Activated naive CD4-positive, alpha-beta T cell treated with anti-CD3 and anti-CD28 coated beads, Interleukin-2, amount 50 U/mL, for 16 hours (primary cell): Measurements from ENCODE around the gene FNDC5.

Experiments
- DNase-seq: peaks from one replicate; pipeline ENCODE4 v3.0.0-alpha.2; 2020

FNDC5 gene

DNA sequence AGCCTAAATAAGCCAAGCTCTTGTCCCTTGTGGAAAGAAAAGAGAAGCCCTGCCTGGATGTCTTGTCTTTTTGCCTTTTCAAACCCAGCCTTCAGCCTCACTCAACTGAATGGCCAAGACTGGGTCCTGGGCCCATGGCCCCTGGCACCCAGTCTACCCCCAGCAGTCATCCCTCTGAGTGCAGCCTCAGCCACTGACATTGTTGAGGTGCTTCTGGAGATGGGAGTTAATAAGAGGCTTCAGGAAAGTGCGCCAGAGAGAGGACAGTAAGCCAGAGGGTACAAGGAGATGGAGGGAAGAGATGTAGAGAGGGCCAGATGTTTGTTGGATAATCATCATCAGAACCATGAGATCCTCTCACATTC lies 6.8 kb downstream of the FNDC5 start:
- no peak for DNase-seq

DNA sequence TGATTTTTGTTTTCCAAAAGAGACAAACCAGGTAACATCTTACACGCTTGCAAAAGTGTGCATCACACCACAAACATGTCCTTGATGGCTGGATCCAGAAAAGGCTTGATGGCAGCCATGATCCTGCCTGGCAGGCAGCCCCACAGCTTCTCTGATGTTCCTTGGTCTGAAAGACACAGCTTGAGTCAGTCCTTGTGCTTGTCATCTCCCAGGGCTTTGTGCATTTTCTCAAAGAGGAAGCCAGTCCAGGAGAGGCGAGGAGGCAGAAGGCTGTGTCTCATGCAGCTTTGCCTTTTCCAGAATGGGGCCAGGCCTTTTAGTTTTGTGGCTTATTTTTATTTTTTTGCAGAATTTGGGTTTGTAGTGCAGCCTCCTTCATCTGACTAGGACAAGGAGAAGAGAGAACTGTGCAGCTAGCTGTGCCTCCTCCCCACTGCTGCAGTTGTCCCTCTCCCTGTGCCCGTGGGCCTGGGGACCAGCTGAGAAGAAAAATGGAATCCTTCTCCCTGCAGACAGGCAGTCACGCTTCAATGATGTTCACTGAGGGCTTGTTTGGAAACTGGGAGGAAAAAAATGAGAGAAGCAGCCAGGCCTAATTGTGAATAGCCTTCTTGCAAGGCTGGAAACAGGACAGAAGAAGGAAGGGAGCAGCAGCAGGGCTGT lies 7.4 kb downstream of the FNDC5 start:
- DNase-seq: no peak

DNA sequence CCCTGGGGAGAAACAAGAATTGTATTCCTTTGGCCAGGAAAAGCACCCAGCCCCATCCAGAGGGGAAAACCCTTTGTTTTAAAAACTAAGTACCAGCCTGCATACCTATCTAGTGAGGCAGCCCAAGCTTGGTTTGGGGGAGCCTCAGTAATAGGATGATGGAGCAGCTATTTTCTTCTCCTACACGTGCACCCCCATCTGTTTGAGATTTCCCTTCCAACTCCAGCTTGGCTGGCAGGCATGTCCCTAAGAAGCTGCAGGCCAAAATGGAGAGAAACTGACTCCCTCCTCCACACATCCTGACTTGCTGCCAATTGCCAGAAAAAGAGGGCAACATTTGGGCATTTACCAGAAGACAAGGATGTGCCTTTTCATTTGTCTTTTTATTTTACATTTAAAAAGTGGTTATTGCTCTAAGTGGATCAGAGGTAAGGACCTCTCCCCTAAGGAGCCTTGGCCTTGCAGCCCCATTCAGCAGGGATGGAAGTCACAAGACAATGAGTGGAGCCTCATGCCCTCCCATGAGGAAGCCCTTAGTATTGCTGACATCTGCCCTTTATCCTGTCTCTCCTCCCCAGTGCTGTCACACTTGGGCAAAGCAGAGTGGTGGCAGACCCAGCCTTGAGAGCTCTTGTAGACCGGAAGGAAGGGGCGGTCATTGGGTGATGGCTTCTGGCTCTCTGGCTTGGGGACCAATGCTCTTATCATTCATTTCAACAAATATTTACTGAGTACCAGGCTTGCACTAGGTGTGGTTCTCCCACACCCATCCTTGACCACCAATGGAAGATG lies 8.6 kb downstream of the FNDC5 start:
- no peak for DNase-seq

DNA sequence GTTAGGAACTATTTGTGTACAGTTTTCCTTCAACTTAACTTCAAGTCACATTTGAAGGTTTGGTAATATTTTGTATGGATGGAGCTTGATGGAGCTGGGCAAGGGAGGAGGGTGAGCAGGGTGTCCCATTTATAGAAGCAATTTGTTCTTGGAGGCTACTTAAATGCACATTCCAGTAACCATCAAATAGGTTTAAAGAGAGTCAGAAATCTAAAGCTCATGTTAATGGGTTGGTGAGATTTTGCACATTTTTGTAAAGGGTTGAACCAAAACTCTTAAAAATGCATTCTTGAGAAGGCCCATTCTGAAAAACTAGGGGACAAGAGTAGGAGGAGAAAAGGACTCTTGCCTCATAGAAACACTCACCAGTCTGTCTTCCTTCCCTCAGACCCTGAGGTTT lies 10.1 kb downstream of the FNDC5 start:
- no peak for DNase-seq

DNA sequence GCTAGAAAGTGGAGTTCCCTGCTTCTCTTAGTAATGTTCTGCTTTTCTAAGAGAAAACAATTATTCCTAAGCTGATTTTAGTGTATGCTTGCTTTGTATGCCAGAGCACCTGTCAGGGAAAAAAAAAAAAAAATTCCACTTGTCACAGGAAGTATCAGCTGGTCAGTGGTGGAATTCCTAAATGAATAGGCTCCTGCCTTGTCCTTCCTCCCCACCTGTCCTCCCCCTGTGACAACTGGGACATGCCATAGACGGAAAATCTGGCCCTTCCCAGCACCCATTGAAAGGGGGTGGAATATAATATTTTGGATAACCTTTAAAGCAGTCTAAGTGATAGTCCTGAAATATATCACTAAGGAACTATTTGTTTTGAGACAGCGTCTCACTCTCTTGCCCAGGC lies 10.8 kb downstream of the FNDC5 start:
- no peak for DNase-seq

DNA sequence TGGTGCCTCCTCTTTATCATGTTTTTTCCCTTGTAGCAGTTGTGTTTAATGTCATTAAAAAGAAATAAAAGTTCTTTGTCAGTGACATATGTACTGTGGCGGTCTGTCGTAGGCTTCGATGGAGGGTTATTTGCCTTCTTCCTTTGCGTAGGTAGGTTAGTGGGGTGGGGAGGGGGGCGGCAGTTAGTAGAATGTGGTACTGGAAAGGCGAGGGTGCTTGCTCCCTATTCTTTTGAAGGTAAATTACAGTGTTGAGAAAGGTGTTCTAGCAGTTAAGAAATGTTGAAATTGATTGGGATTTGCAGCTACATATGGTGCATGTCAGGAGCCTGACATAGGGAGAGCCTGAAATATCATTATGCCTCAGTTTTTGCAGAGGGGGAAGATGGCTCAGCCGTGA lies 11.9 kb downstream of the FNDC5 start:
- no peak for DNase-seq

DNA sequence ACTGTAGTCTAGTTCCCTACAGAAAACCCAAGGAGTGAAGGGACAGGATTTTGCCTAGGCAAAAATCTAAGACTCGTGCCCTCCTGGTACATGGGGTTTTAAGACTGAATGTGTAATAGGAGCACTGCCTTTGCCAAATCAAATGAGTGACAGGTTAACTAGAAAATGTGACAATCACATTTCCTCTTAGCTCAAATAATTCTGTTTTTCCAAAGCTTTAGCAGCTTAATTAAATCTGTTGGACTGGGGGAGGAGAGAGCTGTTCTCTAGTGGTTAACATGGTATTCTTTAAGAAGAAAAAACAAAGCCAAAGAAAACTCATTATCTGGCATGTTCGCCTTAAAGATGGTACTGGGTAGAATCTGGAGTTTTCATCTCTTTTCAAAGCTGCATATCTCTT lies 12.6 kb downstream of the FNDC5 start:
- DNase-seq: no peak

DNA sequence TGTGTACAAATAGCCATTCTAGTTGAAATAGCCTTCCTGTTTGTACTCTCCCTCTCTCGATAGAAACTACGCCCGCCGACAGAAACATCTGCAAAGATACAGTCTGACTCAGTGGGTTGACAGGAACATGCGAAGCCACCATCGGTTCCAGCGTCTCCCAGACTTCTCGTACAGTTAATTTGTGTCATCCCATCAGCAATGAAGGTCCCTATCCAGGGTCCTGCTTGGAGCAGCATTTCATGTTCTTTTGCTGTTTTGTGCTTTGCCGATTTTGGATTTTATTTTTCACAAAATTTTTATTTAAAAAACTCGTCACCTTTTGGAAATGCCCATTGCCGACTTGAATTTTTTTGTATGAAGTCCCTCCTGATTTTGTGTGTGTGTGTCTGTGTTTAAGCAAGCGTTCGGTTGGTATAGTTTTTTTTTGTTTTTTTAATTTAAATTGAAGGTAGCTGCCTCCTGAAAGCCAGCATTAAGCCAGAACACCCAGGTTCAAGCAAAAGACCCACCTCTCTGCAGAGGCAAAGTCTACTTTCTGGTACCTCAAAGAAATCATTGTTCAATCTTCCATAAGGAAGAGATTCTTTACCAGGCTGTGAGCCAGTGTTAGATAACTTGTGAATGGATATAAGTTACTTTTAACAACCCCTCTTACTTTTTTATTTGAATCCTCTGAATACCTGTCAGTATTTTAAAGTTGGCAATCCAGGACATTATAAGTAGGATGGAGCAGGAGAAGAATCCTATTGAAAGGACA lies 14.7 kb downstream of the FNDC5 start:
- DNase-seq: no peak

DNA sequence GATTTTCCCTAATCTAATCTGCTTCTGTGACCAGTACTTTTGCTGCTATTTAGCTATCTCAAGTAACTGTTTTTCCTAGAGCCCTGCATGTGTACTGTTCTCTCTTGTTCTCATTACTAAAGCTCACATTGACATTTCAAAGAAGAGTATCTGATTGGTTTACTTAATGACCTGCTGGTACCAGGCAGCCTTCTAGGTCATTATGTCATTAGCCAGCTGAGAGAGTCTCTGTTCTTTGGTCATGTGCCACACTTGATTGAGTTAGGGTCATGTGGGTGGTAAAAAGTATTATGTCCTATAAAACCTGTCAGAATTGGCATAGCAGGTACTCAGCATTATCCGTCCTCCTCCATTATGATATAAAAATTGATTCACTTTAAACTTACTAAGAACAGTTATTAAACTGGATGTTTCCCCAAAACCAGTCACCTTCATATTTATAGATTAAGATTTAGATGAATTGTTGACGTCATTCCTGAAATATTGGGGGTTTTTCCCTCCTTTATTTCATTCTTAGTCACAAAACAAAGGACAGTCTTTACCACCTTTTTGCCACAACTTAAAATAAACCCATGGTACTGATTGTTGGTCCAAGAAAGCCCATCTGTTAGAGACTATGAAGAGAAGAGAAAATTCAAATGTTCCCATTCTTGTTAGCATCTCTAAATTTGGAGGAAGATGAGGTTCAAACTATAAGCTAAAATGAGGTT lies 22.2 kb downstream of the FNDC5 start:
- DNase-seq: no peak

DNA sequence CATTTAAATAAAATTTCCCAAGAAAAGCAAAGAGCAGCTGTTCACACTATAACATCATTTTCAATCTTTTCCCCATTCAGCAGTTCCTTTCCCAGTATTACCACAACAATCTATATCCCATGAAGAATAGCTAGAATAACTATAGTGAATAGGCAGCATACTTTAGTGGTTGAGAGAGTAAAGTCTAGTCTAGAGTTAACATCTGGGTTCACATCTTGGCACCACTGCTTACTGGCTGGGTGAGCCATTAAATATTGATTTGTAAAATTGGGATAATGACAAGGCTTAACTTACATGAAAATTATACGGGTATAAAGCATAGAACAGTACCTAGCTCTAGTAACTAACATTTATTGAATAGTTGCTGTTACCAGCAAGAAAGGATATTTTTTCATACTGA lies 38.8 kb downstream of the FNDC5 start:
- no peak for DNase-seq

DNA sequence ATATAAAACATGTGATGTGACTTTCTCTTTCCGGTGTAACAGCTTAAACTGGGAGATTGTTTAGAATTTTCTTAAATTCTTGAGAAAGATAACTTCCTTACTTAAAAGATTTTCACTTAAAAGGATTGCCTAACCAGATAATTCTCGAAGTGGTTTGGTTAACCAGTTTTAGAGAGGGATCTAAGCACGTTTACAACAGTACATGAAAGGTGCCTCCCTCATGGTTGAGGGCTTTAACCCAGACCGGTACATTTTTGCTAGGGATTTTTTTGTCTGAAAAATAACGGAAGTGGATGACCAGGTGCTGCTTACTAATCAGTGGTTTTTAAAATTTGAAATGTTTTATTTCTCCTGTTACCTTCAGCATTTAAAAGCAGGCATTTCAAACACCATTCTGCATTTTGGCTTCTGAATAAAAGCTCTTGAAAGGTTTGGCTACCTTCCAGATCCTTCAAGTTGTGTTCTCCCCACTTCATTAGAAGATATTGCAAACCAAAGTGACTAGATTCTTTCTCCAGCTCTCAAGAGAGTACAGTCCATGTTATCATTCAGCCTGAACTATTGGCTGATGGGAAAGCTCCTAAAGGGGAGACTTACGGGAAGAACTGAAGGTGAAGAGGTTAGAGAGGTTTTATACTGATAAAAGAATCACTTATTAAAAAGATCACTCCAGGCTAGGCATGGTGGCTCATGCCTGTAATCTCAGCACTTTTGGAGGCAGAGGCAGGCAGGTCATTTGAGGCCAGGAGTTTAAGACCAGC lies 40.4 kb downstream of the FNDC5 start:
- no peak for DNase-seq

DNA sequence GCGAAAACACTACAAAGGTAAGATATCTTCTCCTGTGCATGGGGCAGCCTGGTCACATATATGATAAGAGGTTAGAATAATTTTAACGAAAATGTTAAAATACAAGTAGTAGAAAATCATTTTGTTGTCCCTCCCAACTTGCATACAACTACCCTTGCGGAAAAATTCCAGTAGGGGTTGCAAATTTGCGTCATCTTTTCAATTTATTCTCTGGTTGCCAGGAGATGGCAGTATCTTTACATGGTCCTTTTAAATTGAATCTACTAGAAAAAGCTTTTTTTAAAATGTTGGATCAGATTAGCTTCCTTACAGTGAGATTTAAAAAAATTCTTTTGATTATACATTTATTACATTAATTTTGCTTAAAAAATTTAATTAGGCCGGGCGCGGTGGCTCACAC lies 42.4 kb downstream of the FNDC5 start:
- DNase-seq: no peak

DNA sequence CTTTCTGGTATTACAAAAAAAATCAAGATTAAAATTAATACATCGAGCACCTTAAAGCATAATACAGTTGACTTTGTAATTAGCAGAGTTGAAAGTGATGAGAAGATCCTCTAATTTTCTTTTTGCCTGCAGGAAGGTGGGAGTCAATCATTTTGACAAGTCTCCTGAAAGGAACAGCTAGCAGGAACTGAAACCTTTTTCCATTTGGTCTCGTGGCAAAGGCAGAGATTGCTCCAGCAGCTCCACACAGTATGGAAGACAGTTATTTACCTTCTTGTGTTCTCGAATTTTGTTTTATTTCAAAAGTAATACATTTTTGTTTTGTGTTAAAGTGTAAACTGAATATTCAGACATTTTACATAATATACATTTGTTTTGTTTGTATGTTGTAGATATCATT lies 45.5 kb downstream of the FNDC5 start:
- no peak for DNase-seq

DNA sequence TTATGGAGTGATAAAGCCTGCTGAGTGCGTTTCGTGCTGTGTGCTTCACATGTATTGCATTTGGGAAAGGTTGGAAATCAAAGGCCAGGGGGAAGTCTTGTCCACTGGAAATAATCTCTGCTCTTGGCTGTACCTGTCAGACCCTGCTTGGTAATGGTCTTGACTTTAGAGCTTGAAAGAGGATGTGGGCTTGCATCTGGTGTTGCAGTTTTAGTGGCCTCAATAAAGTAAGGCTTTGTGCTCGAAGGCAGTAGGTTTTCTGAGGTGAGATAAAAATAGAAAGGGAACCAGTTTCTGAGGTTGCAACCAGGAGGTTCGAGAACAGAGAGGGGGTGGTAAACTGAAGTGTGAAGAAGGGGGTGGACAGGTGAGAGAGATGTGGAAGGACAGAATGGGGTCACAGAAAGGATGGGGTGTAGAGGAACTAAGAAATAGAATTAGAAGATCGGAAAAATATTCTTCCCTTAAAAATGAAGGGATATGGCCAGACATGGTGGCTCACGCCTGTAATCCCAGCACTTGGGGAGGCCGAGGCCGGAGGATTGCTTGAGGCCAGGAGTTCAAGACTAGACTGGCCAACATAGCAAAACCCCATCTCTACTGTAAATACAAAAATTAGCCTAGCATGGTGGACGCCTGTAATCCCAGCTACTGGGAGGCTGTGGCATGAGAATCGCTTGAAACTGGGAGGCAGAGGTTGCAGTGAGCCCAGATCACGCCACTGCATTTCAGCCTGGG lies 51.7 kb downstream of the FNDC5 start:
- DNase-seq: no peak

DNA sequence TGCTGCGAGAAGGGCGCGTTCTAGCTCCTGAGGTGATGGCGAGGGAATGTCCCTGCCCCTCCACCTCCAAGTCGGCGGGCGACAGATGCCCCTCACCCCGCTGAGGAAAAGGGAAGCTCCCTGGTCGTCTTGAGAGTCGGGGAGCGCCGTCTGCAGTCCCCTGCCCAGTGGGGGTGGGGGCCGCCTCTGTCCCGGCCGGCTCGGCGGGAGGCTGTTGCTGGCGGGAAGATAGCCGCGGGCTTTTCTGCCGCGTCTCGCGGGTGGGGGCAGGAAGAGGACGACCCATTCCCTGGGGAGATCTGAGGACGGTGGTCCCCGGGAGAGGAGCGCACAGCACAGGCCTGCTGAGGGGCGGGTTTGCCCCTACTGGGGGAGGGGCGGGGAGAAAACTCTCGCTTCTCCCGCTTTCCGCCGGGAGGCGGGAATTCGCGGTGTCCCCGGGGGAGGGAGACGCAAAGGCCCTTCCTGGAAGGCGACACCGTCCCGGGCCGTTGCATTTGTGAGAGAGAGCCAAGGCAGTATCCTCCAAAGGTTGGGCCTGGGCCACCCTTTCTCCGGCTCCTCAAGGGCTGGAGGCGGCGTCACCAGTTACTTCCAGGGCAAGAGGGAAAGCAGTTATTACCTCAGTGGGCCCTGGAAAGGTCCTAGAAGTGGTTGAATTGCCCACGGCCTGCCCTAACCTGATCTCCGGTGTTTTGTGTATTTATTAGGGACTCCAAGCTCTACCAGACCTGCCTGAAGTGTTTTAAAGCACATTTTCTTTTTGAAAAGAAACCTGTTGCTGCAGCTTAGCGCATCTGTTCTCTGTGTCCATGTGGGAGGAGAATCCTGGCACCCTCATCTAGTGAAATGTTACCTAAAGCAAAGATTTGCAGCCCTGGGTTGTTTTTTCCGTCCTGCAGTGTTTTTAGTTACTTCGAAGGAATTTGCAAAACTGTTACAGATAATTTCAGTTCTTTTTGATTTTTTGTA lies 52.6 kb downstream of the FNDC5 start:
- DNase-seq: peak; percentile 27

DNA sequence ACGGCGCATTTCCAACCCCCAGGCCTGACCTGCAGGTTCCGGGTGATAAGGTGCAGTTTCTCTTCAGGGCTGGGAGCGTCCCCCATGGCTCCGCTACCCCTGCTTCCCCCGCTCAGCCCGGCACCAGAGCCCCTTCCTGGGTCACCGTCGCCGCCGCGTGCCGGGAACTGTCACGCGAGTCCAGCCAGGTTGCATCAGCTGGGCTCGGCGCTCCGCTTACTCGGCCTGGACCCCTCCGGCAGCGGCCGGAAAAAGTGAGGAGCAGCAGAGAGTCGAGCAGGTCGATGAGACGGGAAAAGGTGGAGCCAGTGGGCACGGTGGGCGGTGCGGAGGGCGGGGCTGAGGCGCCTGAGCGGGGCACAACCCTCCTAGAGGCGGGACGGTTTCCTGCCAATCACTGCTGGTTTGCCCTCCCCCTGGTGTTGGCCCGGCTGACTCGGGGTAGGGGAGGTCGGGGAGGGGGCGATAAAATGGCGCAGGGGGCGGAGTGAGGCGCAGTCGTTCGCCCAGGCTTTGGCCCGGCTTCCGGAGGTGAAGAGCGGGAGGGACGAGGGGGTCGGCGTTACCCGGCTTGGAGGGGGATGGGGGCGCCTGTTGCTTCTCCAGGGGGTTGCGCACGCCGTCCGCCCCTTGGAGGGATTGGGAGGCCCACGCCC lies 53.4 kb downstream of the FNDC5 start, which contains the start of the genes S100PBP and YARS1:
S100PBP (plus strand) TSS at position 495 of the 656 bp plus-strand sequence. CDS start 8,447 bp downstream, outside the sequence.
YARS1 (minus strand) TSS at position 200 of the 656 bp plus-strand sequence; CDS start at position 86, 114 bp downstream.
- peak; percentile 100 for DNase-seq

DNA sequence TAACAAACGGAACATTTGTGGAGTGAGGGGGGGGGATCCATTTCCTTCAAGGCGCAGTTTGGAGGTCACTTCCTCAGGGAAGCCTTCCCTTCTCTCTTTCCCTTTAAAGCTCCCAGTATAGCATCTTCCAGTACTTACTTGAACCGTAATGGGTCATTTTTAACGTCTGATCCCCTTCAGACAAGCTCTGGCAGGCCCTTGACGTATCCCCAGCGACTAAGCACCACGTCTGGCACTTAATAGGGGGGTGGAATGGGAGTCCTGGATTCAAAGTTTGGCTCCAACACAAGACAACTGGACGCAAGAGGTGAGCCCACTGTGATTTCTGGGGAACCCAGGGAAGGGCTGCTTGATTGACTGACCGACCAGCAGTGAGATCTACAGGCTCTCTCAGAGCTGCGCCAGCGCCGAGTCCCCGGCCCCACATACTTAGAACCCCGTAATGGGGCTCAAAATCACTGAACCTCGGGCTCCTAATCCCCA lies 54.0 kb downstream of the FNDC5 start:
- no peak for DNase-seq

DNA sequence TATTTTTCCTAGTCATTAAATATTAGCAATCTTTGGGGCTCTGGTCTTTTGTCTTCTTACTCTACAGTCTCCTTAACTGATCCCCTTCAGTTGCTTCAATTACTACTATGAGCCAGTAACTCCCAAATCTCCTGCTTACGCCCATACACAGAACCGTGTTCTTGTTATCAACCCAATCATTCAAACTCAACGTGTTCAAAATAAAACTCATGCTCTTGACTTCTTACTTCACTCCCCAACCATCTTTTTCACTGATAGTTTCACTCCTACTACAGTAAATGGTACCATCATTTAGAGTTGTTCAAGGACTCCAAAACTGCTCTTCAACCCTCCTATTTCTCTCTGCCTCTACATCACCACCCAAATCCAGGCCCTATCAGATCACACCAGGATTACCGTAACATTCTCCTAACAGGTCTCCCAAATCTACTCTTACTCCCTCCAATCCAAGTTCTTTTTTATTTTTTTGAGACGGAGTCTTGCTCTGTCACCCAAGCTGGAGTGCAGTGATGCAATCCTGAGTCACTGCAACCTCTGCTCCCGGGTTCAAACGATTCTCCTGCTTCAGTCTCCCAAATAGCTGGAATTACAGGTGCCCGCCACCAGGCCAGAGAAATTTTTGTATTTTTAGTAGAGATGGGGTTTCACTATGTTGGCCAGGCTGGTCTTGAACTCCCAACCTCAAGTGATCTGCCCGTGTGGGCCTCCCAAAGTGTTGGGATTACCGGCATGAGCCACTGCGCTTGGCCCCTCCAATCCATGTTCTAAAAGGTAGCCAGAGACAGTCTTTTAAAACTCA lies 56.6 kb downstream of the FNDC5 start:
- DNase-seq: no peak
